GOT3 (cell line): Measurements from ENCODE around the gene P4HA3.

Experiments
- DNase-seq: peaks from one replicate; lab custom pipeline; 2025; ENCODE audit warnings: mixed read lengths; lab: John Stamatoyannopoulos, UW

The P4HA3 gene

DNA sequence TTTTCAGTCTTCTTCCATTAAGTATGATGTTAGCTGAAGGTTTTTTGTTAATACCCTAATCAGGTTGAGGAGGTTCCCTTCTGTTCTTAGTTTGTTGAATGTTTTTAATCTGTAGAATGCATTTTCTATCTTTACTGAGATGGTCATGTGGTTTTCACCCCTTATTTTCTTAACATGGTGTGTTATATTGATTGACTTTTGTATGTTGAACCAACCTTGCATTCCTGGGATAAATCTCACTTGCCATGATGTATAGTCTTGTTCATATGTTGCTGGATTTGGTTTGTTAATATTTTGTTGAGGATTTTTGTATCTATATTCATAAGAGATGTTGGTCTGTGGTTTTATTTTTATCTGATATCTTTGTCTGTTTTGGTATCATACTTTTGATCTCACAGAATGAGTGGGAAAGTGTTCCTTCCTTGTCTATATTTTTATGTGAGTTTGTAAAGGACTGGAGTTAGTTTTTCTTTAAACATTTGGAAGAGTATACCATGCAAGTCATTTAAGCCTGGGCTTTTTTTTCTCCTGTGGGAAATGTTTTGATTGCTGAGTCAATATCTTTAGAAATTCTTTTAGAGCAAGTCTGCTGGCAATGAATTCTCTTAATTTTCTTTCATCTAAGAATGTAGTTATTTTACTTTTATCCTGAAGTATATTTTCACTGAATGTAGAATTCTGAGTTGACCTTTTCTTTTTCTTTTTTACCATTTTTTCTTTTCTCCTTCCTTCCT is 5.5 kb upstream of the P4HA3 start:
- no peak for DNase-seq

- no peak for DNase-seq
Observed at GRCh38 chr11:74312326-74312725, 886 bp upstream of the P4HA3 start.

GRCh38 chr11:74310857-74311256 is 583 bp downstream of the P4HA3 start:
- no peak for DNase-seq

DNA sequence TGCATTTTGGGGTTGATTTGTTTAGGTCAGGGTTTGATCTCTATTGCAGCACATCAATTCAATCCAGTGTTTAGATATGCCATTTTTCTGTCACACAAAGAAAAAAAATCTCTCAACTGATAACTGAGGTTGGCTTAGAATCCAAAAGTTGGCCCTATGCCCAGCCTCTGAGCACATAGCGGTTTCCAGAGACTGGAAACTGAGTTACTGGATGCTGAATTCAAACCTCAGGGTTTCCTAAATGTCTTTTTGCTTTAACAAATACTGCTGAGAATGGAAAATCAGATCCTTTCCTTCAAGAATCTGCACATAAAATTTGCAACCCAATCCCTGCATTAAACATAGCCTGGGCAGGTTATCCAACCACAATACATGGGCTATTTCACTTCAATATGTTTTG is 4.0 kb downstream of the P4HA3 start:
- no peak for DNase-seq

DNA sequence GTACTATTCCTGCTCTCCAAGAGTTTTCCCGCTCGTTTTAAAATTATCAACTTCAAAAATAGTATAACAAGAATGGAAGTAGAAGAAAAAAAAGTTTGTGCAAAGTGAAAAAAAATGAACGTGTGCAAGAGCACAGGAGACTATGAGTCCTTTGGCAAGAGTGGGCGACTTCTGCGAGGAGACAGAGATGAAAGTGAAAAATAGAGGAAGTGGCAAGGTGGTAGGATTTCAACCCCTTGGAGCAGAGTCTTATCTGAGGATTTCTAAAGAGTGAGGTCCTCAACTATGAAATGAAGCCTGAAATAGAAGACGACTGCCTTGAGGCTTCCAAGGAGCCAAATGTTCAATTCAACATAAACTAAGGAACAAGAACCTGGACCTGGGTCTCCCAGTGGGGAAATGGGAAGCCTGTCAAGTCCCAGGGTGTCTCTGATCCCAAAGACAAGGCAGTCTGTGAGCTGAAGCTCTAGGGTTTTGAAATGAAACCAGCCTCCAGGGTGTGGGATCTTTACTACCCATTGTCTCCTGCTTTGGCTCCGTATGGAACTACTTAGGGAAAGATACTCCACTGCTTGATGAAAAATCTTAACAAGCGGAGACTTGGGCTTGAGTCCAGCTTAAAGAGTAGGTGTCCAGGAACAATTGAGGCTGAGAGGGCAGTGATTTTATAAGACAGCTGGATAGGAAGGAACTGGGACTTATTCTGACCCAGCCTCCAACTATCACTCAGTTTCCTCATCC is 4.8 kb downstream of the P4HA3 start:
- DNase-seq: no peak

- no peak for DNase-seq
Observed at GRCh38 chr11:74299015-74299414, 12.4 kb downstream of the P4HA3 start.

DNA sequence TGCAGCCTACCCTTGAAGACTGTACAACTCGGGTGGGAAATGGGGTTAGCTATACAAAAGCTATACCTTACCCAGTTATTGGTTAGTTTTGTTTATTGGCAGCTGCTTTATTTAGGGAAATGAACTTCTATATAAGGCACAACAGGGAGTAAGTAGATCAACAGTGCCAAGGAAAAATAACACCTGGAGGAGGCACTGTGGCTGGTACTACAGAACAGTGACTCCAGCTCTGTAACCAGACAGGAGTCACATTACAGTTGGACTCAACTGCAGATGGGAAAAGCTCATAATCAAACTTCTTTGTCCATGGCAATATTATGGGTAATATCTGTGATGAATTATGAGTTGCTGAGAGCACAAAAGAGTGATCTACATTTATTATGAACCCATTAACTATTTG is 14.0 kb downstream of the P4HA3 start:
- no peak for DNase-seq

GRCh38 chr11:74288911-74289310 is 22.5 kb downstream of the P4HA3 start:
- no peak for DNase-seq

DNA sequence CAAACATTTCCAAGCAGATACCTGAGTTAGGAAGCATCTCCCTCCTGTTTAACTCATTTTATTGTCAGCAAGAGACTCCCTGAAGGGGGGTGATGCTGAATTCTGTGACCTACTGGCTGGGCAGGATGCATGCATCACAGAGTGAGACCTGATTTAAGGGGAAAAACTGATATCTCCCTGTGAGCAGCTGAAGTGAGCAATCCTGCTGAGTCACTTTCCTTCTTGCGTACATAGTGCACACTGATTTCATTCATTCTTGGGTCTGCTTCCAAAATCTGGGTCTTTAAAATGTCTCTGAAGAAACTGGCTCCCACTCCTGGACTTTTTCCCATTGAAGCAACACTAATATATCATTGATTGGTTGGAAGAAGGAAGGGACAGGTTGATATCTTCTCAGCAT is 23.3 kb downstream of the P4HA3 start:
- DNase-seq: no peak

- DNase-seq: no peak
Observed at GRCh38 chr11:74284466-74284865, 27.0 kb downstream of the P4HA3 start.

GRCh38 chr11:74283580-74284180 is 27.8 kb downstream of the P4HA3 start:
- DNase-seq: no peak

DNA sequence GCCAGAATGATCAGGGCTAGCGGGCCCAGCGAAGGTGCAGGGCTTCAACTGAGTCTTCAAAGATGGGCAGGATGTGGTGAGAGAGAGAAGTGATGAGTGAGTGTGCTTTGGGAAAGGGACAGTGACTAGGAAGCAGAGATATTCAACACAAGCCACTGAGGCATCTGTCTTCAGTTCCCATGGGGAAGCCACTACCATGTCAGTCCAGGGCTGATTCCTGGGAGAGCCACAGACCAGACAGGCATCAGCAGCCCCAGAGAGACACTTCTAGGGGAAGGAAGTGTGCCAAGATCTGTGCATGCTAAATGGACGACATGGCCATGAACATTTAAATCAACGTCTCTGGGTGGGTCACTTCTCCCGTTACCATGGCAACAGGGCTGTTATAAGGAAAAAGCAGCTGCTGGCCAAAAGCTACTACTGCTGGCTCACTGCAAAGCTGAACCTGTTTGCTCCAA is 28.5 kb downstream of the P4HA3 start:
- no peak for DNase-seq

GRCh38 chr11:74282421-74282820 is 29.0 kb downstream of the P4HA3 start:
- DNase-seq: no peak

GRCh38 chr11:74280494-74280893 is 30.9 kb downstream of the P4HA3 start:
- no peak for DNase-seq

- no peak for DNase-seq
Observed at GRCh38 chr11:74279256-74279655, 32.2 kb downstream of the P4HA3 start.

- no peak for DNase-seq
Observed at GRCh38 chr11:74278721-74279161, 32.7 kb downstream of the P4HA3 start.

DNA sequence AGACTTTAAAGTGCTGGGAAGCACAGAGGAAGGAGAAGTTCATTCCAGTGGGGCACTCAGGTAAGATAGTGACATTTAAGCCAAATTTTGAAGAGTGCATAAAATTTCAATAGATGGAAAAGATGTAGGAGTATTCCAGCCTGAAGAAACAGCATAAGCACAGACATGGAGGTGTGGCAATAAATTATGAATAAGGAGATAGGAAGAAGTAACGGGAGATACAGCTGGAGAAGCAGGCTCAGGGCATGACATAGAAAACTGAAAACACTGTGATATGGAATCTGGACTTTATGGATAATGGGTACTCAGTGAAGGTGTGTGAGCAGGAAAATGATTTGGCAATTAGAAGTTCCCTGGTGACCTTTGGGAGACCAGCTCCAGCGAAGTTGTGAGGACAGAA is 33.3 kb downstream of the P4HA3 start:
- DNase-seq: no peak

DNA sequence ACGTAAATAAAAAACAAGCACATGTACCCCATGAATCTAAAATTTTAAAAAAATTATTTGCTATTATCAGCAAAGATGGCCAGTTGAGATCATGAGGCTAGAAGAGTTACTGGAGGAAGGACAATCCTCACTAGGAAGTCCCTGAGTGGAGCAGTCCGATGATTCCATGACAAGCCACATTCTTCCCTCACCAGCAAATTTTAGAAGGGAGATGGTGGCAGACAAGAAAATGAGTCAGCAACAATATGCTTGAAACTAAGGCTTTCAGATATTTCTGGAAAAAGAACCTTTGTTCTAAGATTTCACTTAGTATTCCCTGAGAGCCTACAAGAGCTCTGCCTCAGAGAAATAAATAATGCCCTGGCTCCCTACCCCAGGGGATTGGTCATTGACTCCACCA is 34.9 kb downstream of the P4HA3 start:
- DNase-seq: no peak

GRCh38 chr11:74272276-74272675 is 39.2 kb downstream of the P4HA3 start:
- no peak for DNase-seq

- DNase-seq: no peak
Observed at GRCh38 chr11:74269161-74269811, 42.2 kb downstream of the P4HA3 start.

DNA sequence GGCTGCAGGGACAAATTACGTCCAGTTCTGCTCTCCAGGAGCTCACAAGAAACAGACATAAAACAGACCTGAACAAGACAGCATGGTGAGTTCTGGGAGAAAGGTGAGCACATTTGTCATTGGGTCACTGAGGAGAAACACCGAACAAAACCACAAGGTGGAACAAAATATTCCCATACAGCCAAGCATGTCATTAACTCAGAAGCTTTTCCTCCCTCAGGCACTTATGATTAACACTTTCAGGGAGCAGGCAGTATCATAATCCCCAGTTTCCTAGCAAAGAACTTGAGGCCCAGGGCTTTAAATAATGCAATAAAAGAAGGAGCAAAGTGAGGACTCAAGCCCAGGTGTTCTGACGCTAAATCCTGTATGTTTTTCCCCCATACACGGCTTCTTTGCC is 43.0 kb downstream of the P4HA3 start:
- DNase-seq: no peak

DNA sequence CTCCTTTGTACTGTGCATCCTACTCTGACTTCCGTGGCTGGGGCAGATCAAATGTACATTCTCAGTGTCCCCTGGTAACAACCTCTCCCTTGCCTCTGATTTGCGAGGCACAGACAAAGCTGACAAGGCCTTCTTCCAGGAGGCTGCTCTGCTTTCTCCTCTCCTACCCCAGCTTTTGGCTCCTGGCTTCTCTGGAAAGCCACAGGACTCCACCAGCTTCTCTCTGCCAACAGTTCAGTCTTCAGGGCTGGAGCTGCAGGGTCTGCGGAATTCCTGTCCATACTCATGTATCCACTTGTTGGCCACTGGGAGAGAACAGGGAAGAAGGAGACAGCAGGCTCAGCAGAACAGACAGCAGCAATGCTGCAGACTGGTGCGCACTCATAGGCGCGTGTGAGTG is 44.4 kb downstream of the P4HA3 start:
- no peak for DNase-seq

DNA sequence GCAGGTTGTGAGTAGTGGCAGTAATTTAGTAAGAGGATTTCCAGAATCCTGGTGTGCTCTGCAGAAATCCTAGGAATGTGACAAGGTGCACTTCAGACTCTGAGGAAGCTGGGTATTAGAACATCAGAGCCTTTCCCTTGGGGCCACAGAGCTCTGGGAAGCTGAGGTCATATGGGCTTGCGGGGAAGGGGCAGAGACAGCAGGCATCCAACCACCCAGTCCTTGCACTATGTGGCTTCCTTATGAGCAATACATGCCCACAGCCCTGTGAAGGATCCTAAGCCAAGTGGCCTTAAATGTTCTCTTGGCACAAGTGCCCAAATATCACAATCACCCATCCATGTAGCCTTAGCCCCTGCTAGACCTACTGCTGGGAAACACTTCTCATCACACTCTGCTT is 46.2 kb downstream of the P4HA3 start:
- no peak for DNase-seq
